Chondrocyte (in vitro differentiated cells): ENCODE measurements around the gene ZNF628. TPM values are rescaled to one million over a fixed set of nuclear protein-coding genes. Genes with fewer than 3 reads are reported as not detected.

Source experiments
- DNase-seq: peaks from one replicate; pipeline ENCODE4 v3.0.0; 2021; ENCODE audit warnings: mixed read lengths, low spot score
- H3K27ac Mint-ChIP-seq: one replicate; pipeline ENCODE4 v1.8.0; 2021; ENCODE audit warnings: mild to moderate bottlenecking, moderate library complexity, mixed read lengths; ENCODE audit not compliant: unreplicated experiment
- H3K27me3 Mint-ChIP-seq: 2 replicates; pipeline ENCODE4 v1.8.0; 2021; ENCODE audit warnings: low read depth, mixed read lengths
- H3K36me3 Mint-ChIP-seq: 2 replicates; pipeline ENCODE4 v1.8.0; 2021; ENCODE audit warnings: low read depth, mixed read lengths
- H3K4me1 Mint-ChIP-seq: 2 replicates; pipeline ENCODE4 v1.8.0; 2021; ENCODE audit warnings: low read depth, mild to moderate bottlenecking, mixed read lengths
- H3K4me3 Mint-ChIP-seq: one replicate; pipeline ENCODE4 v1.8.0; 2021; ENCODE audit warnings: mild to moderate bottlenecking, moderate library complexity, mixed read lengths; ENCODE audit not compliant: unreplicated experiment
- H3K9me3 Mint-ChIP-seq: 2 replicates; pipeline ENCODE4 v1.8.0; 2021; ENCODE audit warnings: low read depth, mixed read lengths
- total RNA-seq: library from RNA; stranded (reverse); gene quantifications from 3 replicates; pipeline ENCODE4 v1.2.1, GENCODE V29; 2021
- TF ChIP-seq, protein P1 (sequence below): fragments of 200-600 bp; sonication (generic); IDR thresholded peaks from 2 replicates; pipeline ENCODE4 v1.5.0; 2021; ENCODE audit warnings: antibody characterized with exemption, mild to moderate bottlenecking, moderate library complexity

ZNF628 gene
- total RNA-seq, 1 donor from 2014 or later, result 9.4 TPM

DNA sequence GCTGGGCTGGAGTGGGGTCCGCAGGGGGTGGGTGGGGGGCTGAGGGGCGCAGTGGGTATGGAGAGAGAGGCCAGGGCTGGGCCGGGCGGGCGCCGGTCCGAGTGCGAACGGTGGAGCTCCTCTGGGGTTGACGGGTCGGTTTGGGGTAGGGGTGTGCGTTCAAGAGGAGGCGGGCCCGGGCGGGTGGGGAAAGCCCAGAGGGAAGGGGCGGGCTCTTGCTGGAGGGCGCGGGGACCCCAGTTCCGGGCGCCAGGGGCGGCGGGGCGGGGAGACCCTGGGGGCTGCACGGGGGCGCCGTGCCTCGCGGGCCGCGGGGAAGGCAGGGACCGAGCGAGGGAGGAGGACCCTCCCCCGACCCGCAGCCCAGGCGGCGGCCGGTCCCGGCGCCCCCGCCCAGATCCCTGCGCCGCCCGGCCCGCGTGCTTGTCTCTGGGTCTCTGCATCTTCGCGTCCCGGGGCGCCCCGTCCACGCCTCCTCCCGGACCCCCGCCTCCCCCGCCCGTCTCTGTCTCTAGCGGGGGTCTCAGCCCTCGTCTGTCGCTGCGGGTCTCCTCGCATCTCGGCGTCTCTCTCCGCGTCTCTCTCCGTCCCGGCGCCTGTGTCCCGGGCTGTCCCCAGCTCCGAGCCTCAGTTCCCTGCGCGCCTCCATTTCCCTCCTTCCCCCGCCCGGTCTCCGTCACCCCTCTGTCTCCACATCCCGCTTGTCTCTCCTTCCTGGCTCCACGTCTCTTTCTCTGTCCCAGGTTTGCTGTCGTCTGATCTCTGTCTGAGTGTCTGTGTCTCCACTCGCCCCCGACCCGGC lies 25.1 kb upstream of the ZNF628 start:
- Mint-ChIP-seq H3K9me3 (no peaks in the 10 kb centered on the region), H3K27ac (peak overlapping the region; percentile 27), H3K4me1 (peaks cover 10% of the 10 kb centered on the region), H3K27me3 (peaks cover 15% of the 10 kb centered on the region), H3K4me3 (peak overlapping the region; percentile 53), H3K36me3 (peaks cover 3% of the 10 kb centered on the region)
- TF ChIP-seq, protein P1, sequence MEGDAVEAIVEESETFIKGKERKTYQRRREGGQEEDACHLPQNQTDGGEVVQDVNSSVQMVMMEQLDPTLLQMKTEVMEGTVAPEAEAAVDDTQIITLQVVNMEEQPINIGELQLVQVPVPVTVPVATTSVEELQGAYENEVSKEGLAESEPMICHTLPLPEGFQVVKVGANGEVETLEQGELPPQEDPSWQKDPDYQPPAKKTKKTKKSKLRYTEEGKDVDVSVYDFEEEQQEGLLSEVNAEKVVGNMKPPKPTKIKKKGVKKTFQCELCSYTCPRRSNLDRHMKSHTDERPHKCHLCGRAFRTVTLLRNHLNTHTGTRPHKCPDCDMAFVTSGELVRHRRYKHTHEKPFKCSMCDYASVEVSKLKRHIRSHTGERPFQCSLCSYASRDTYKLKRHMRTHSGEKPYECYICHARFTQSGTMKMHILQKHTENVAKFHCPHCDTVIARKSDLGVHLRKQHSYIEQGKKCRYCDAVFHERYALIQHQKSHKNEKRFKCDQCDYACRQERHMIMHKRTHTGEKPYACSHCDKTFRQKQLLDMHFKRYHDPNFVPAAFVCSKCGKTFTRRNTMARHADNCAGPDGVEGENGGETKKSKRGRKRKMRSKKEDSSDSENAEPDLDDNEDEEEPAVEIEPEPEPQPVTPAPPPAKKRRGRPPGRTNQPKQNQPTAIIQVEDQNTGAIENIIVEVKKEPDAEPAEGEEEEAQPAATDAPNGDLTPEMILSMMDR, result no peak
- no peak for DNase-seq

DNA sequence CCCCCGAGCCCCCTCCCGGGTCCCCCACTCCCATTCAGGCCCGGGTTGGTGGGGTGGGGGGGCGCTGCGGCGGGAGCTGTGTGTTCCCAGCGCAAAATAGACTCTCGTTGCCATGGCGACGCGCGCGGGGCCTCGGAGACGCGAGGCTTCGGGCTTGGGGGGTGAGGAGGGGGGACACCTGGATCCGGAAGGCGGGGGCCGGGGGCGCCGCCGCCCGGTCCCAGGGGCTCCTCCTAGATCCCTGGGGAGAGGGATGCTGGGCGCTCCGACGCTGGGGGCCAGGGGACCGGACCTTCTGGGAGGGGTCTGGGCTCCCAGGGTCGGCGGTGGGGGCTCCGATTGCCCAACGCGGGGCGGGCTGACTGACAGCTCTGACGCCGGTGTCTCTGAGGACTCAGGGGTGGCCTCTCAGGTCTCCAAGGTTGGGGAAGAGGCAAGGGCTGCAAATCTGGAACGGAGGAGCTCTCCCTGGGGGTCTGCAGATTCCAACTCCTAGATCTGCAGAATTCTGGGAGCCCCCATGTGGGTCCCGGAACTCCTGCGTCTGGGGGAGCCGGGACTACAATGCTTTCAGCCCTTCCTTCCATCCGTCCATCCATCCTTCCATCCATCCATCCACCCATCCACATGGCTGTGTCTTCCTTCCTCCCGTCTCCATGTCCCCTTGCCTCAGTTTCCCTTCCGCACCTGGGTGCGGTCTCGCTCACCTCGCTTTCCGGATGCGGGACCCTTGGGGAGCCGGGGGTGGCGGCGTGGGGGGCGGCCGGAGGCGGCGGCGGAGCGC lies 24.3 kb upstream of the ZNF628 start:
- Mint-ChIP-seq H3K27ac (no peak overlapping the region), H3K4me3 (no peak overlapping the region), H3K4me1 (peaks cover 10% of the 10 kb centered on the region), H3K9me3 (no peaks in the 10 kb centered on the region), H3K36me3 (peaks cover 3% of the 10 kb centered on the region), H3K27me3 (peaks cover 15% of the 10 kb centered on the region)
- no peak for DNase-seq
- TF ChIP-seq, protein P1, result no peak

DNA sequence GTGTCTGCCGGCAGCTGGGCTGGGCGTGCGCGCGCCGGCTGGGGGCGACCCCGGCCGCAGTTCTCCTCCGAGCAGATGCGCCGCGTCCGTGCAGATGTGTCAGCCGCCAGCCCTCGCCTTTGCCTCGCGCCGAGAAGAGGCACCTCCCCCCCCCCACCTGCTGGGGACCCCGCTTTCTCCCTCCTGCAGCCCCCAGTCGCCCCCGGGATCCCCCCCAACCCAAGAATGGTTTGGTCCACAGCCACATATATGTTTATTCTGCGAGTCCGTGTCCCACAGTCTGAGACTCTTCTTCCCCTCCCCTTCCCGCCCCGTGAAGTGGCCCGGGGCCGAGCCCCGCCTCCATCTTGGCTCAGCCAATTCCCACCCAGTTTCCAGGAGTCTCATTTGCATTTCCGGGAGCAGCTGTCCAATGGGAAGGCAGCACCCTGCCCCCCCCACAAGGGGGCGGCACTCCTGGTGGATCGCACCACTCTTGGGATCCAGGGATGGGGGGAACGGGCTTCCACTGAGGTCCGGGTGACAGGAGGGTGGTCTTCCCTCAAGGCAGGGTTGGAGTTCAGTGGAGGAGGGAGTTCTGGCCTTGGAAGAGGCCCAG lies 23.6 kb upstream of the ZNF628 start:
- Mint-ChIP-seq H3K27me3 (peaks cover 15% of the 10 kb centered on the region), H3K27ac (no peak overlapping the region), H3K9me3 (no peaks in the 10 kb centered on the region), H3K4me3 (no peak overlapping the region), H3K4me1 (peaks cover 10% of the 10 kb centered on the region), H3K36me3 (peaks cover 3% of the 10 kb centered on the region)
- TF ChIP-seq, protein P1, result peak; percentile 45
- DNase-seq, result no peak

DNA sequence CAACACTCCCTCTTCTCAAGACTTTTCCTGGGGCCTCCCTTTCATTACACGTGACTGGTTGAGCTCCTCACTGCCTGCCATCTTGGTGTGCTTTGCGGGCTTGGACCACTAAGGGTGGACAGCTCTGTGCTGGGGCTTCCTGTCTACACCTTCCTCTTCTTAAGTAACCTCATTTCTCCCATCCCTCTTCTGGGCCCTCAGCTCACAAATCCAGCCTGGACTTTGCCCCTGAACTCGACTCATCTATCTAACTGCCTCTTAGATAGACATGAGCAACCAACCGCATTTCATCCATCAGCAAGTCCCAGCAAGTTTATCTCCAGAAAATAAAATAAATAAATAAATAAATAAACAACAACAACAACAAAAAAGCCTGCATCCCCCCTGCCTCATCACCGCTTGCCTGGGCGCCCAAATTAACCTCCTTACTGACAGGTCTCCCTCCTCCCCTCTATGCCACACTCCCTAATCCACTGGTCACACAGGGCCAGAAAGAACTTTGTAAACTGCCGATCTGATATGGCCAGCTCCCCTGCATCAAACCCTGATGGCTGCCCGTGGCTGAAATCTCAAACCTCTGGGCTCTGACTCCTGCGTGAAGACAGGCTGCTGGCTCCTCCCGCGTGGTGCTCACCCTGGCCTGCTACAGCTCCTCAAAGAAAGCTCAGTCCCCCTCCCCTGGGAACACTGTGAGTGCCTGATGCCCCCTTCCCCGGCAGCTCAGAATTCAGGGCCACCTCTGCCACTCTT lies 22.7 kb upstream of the ZNF628 start:
- peaks cover 15% of the 10 kb centered on the region for H3K27me3 Mint-ChIP-seq
- no peak overlapping the region for H3K4me3 Mint-ChIP-seq
- H3K4me1 Mint-ChIP-seq, result peaks cover 10% of the 10 kb centered on the region
- peaks cover 3% of the 10 kb centered on the region for H3K36me3 Mint-ChIP-seq
- H3K27ac Mint-ChIP-seq, result no peak overlapping the region
- H3K9me3 Mint-ChIP-seq, result no peaks in the 10 kb centered on the region
- TF ChIP-seq, protein P1, result no peak
- no peak for DNase-seq
